HG02938 (cell line): ENCODE data around the gene OLA1.

Experiments used
- ATAC-seq: cut with Tn5 transposase; IDR thresholded peaks from one replicate; pipeline ENCODE4 v1.9.1; 2021; ENCODE audit warnings: mild to moderate bottlenecking, moderate library complexity; ENCODE audit not compliant: unreplicated experiment

OLA1 gene

DNA sequence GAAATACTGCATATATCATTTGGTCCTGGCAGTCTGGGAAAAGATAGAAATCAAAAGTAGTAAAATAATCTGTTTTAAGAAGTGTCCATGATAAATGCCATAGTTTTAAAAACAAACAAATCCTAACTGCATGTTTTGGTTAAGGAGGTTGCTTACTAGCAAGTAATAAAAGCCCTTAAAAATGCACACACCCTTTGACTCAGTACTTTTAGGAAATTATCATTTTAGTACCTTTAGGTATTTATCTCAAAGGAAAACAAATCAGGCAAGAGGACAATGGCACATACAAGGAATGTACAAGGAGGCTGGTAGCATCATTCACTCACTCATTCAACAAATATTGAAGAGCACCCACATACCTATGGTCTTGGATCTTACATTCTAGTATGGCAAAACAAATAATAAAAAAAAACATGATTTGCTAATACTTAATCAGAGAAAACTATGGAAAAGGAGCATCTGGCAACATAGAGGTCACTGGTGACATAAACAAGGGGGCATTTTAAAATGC is 67.6 kb downstream of the OLA1 start:
- no peak for ATAC-seq

- no peak for ATAC-seq
These were observed 68.1 kb downstream of the OLA1 start for GRCh38 chr2:174180165-174180724.

GRCh38 chr2:174177316-174177890 is 70.9 kb downstream of the OLA1 start:
- ATAC-seq, result no peak

DNA sequence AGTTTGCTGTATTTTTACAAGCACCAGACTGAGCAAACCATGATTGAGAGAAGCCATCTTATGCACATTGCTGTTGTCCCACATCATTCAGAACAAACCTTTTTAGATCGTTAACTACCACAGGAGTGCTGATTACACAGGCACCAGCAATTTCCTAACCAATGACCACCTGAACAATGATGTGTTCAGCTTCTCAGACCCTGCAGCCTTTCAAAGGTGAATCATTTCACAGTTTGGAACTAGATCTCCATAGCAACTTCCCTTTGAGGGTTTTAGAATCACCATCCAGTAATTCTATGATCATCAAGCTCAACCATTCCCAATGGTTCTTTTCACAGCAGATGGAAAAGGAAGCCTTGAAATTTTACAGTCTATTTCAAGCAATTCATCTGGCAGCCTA is 71.4 kb downstream of the OLA1 start:
- ATAC-seq, result no peak

DNA sequence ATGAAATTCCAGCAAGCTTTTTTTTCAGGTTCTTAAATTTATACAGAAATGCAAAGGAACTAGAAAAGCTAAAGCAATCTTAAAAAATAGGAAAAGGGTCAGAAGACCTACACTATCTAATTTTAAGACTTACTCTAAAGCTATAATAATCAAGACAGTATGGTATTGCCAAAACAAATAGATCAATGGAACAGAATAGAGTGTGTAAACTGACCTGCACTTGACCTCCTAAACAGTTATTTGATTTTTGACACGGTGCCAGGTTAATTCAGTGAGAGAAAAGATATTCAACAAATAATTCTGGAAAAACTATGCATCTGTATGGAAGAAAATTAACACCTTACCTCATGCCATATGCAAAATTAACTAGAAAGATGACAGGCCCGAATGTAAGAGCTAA is 73.6 kb downstream of the OLA1 start:
- no peak for ATAC-seq

DNA sequence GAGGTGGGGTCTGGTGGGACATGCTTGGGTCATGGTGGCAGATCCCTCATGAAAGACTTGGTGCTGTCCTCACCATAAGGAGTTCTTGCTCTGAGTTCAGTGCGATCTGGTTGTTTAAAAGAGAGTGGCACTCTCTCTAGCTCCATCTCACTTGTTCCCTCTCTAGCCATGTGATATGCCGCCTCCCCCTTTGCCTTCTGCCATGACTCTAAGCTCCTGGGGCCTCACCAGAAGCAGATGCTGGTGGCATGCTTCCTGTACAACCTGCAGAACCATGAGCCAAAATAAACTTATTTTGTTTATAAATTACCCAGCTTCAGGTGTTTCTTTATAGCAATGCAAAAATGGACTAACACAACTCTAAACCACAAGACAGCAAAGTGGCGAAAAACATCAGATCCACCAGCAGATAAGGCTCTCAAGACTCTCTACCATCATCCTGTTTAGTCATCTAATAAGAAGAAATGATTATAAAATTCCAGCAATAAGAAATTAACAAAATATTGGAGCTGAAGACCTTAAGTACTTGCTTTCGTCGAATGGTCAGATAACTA is 75.5 kb downstream of the OLA1 start:
- no peak for ATAC-seq

GRCh38 chr2:174171686-174172445 is 76.5 kb downstream of the OLA1 start:
- ATAC-seq, result no peak

GRCh38 chr2:174169372-174169771 is 79.0 kb downstream of the OLA1 start:
- no peak for ATAC-seq

DNA sequence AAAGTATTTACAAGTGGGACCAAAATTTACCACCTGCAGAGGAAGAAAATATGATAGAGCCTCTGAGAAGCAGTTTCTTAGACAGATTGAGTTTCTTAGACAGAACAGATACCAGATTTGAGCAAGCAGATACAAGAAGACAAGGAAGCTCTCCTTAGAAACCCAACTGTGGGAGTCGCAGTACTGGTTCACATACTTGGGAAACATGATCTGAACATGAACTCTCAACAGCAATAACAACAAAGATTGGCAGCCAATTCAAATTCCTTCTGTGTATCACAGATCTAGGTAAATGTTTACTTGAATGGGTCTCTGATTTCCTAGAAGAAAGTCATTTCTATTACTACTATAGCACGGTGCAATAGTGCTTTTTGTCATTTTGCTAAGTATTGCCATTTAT is 82.1 kb downstream of the OLA1 start:
- ATAC-seq, result no peak

- no peak for ATAC-seq
These were observed 86.8 kb downstream of the OLA1 start for GRCh38 chr2:174161490-174161889.

GRCh38 chr2:174158003-174158402 is 90.3 kb downstream of the OLA1 start:
- ATAC-seq, result no peak

- no peak for ATAC-seq
These were observed 91.3 kb downstream of the OLA1 start for GRCh38 chr2:174157053-174157452.

GRCh38 chr2:174153757-174154680 is 94.3 kb downstream of the OLA1 start:
- ATAC-seq, result no peak

DNA sequence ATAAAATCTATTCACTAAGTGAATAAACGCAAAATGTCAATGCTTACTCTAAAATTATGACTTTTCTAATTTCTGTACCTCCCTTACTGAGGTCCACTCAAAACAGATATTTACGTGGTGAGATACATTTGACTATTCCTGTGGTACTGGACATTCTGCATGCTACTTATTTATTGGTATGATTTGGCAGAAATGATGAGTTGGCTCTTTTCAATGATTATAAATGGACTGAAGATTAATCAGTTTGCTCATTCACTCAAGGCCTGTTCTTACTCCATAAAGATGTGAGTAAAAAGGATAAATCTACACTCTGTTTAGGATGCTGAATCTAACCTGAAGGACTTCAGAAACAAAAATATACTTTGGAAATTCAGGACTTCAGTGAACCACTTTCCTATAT is 98.8 kb downstream of the OLA1 start:
- ATAC-seq, result no peak

GRCh38 chr2:174148833-174149232 is 99.5 kb downstream of the OLA1 start:
- ATAC-seq, result no peak

DNA sequence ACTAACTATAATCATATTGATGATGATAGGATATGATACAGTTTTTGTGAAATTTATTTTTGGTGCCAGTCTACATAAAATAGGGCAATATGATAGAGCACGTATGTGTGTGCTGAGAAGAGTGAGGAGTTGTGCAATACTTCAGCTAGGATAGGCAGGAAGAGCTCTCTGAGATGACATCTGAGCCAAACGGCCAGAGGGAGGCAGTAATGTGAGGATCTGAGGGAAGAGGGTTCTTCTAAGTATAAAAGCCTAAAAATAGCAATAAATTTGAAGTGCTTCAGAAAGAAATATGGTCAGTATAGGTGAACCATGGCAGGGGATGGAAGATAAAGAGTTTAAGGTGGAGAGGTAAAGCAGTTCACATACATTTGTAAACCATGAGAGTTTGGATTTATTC is 102.5 kb downstream of the OLA1 start:
- ATAC-seq, result no peak

DNA sequence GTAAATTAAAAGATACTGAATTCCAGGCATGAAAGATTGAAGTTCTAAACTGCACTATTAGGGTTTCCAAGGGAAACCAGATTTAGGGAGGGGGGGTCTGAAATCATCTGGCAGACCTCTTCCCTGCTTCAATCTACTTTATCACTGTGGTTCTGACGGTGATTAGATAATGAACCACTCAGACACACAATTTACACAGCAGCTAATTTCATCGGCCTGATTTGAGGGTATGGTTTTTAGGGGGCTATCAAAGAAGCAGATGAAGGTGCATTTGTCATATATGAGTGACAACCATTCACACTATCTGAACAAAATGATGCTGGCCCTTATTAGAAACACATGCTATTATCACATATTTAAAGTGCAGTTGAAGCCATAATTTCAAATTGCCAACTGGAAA is 106.0 kb downstream of the OLA1 start:
- no peak for ATAC-seq

DNA sequence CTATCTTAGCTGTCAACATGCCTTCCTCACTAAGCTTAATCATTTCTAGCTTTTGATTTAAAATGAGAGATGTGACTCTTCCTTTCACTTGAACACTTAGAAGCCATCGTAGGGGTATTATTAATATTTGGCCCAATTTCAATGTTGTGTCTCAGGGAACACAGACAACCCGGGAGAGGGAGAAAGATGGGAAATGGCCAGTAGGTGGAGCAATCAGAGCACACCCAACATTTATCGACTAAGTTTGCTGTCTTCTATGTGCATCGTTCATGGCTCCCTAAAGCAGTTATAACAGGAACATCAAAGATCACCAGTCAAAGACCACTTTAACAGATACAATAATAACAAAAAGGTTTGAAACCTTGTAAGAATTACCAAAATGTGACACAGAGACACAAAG is 110.2 kb downstream of the OLA1 start:
- ATAC-seq, result no peak

- no peak for ATAC-seq
These were observed 112.4 kb downstream of the OLA1 start for GRCh38 chr2:174135981-174136380.

- ATAC-seq, result no peak
These were observed 123.2 kb downstream of the OLA1 start for GRCh38 chr2:174125090-174125489.

DNA sequence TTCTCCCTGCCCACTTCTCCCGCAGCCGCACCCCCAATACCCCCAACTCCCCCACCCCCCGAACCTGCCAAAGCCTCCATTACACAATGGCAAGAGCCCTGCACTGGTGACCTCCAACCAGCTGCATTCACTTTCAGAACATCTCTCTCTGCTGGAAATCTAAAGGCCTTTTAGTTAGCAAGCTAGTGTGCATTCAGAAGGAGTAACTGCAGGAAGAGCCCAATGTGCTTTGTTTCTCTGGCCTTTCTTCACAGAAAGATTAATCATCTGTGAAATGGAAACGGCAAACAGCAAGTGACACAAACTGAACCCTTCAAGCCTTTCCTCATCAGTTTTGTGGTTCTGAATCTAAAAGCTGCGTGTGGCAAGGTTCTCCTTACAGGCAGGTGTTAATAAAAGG is 124.2 kb downstream of the OLA1 start:
- ATAC-seq, result no peak
